Sigmoid colon (tissue), 7 donors: ENCODE data around the gene CENPM. TPM values are rescaled to one million over a fixed set of nuclear protein-coding genes. Genes with fewer than 3 reads are reported as not detected.

Source experiments
- DNase-seq: peaks from one replicate; pipeline ENCODE4 v3.0.0-alpha.2; 2019
- H3K27ac ChIP-seq, 4 donors: fragments of 200-600 bp; sonication (generic); one replicate each; pipeline ENCODE4 v1.5.1; 2016 to 2019; ENCODE audit warnings: mild to moderate bottlenecking in 1 of 4
- H3K27me3 ChIP-seq, 3 donors: fragments of 200-600 bp; sonication (generic); one replicate each; pipeline ENCODE4 v1.5.1; 2019; ENCODE audit warnings: mild to moderate bottlenecking in 1 of 3
- H3K36me3 ChIP-seq, 4 donors: fragments of 200-600 bp; sonication (generic); one replicate each; pipeline ENCODE4 v1.5.1; 2016 to 2019
- H3K4me1 ChIP-seq, 4 donors: fragments of 200-600 bp; sonication (generic); one replicate each; pipeline ENCODE4 v1.5.1; 2017 to 2019
- H3K4me3 ChIP-seq, 4 donors: fragments of 200-600 bp; sonication (generic); one replicate each; pipeline ENCODE4 v1.5.1; 2017 to 2019; ENCODE audit warnings: mild to moderate bottlenecking in 2 of 4, moderate library complexity in 1 of 4
- H3K9me3 ChIP-seq, 4 donors: fragments of 200-600 bp in 3 of 4; sonication (generic) in 3 of 4; one replicate each; pipeline versions ENCODE4 v1.5.1 to v1.6.1; 2013 to 2019
- EP300 ChIP-seq, 4 donors: sonication (generic); formaldehyde crosslinking; IDR thresholded peaks; one replicate each; pipeline ENCODE4 v1.6.1; 2017; ENCODE audit warnings: antibody characterized with exemption in 4 of 4
- POLR2A ChIP-seq, 2 donors: fragments of 450-650 bp; IDR thresholded peaks; one replicate each; pipeline ENCODE4 v1.6.1; 2016; ENCODE audit warnings: antibody characterized with exemption in 2 of 2, mild to moderate bottlenecking in 2 of 2, moderate library complexity in 2 of 2
- POLR2AphosphoS5 ChIP-seq, 4 donors: sonication (generic); formaldehyde crosslinking; IDR thresholded peaks; one replicate each; pipeline ENCODE4 v1.6.1; 2017; ENCODE audit warnings: antibody characterized with exemption in 4 of 4
- whole genome bisulfite sequencing, 2 donors: extraction: QIAGEN DNeasy Blood & Tissue Kit; methylation state at CpG; one replicate each; pipeline ENCODE4 v1.1.7; 2013; 5-methylcytosine and 5-hydroxymethylcytosine counted together
- intact Hi-C: fragments of 100-400 bp; cut with DNase I; formaldehyde crosslinking; loops from one replicate; pipeline ENCODE4 v1.15.1; 2023
- polyA plus RNA-seq, 3 donors: library from polyadenylated mRNA; stranded (reverse); fragments of 200-250 nt; gene quantifications; one replicate each; pipeline ENCODE4 v1.2.3, GENCODE V29; 2013
- total RNA-seq, 4 donors: library from RNA; depleted of rRNA; stranded (reverse); fragments of >200 nt; gene quantifications; one replicate each; pipeline ENCODE4 v1.1.0, GENCODE V29; 2016
- TF ChIP-seq, protein P1 (sequence below), 4 experiments: fragments of 450-650 bp in 3 of 4; fragments of 200-600 bp in 1 of 4; IDR thresholded peaks; one replicate each; pipeline ENCODE4 v1.5.1; 2016 to 2019; ENCODE audit warnings: antibody characterized with exemption in 4 of 4, mild to moderate bottlenecking in 3 of 4, moderate library complexity in 2 of 4
- donor health status: healthy with polysubstance abuse.
- donor health status: Bipolar disorder and iron deficiency.
- donor health status: healthy.

Gene CENPM
- total and polyA plus RNA-seq, 7 donors = 1.1 to 48.5 (median 14.7) TPM; not detected in 1

DNA sequence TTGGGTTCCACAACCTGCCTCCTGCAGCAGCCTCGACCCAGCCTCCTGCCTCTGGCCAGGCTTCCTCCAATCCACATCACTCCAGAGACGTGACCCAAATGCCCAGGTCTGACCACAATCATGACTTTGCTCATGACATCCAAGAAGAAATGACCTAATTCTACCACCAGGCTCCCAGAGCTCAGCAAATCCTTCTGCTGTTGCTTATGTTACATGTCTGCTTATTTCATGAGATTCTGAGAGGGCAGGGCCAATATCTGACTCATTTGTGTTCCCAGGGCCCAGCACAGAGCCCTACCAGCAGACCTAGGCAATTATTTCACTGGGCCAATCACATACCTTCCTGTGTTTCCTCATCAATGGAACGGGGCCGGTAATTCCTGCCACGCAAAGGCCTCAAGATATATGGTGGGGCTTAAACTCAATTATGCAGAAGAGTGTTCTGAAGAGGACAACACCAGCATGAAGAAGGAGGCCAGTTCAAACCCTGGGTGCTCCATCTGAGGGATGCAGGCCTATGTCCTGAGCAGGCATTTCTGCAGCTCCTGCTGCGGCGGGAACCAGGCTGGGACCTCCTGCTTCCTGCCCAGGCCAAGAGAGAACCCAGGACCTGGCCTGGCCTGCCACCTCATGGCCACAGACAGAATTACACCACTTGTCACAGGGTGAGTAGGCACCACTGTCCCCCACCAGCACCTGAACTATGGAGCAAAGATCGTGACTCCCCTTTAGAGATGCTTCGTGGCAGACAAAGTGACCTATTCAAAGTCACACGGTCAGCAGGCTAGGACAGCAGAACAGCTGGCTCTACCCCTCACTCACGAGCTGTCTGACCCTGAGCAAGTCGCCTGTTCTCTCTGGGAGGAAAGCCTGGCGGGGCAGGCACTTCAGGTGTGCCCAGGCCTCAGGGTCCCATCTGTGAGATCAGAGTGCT, 5.9 kb downstream of the CENPM start:
- no peaks in the 10 kb centered on the region for H3K27me3 ChIP-seq
- no peaks in the 10 kb centered on the region for H3K9me3 ChIP-seq
- peak; percentile 91 for DNase-seq
- no peak overlapping the region for H3K4me3 ChIP-seq
- peaks cover 0 to 22% (median 17%) of the 10 kb centered on the region in 4 donors for H3K4me1 ChIP-seq
- intact Hi-C loops = loop anchor here (1.0 to 2.0 kb wide), 3 partner anchors 118 to 244 kb away; no protein-coding TSS in a partner anchor
- H3K36me3 ChIP-seq = no peaks in the 10 kb centered on the region
- peak overlapping the region; percentile 20 to 67 (median 42) for H3K27ac ChIP-seq
- WGBS, 2 donors = 39 to 45% methylated on average over 13 of the region's 13 CpGs
- no peak for TF ChIP-seq POLR2AphosphoS5 (IDR thresholded peaks at IDR 0.05)
- TF ChIP-seq, protein P1, sequence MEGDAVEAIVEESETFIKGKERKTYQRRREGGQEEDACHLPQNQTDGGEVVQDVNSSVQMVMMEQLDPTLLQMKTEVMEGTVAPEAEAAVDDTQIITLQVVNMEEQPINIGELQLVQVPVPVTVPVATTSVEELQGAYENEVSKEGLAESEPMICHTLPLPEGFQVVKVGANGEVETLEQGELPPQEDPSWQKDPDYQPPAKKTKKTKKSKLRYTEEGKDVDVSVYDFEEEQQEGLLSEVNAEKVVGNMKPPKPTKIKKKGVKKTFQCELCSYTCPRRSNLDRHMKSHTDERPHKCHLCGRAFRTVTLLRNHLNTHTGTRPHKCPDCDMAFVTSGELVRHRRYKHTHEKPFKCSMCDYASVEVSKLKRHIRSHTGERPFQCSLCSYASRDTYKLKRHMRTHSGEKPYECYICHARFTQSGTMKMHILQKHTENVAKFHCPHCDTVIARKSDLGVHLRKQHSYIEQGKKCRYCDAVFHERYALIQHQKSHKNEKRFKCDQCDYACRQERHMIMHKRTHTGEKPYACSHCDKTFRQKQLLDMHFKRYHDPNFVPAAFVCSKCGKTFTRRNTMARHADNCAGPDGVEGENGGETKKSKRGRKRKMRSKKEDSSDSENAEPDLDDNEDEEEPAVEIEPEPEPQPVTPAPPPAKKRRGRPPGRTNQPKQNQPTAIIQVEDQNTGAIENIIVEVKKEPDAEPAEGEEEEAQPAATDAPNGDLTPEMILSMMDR (IDR thresholded peaks at IDR 0.05) = peak; percentile 90 to 98 (median 94)

DNA sequence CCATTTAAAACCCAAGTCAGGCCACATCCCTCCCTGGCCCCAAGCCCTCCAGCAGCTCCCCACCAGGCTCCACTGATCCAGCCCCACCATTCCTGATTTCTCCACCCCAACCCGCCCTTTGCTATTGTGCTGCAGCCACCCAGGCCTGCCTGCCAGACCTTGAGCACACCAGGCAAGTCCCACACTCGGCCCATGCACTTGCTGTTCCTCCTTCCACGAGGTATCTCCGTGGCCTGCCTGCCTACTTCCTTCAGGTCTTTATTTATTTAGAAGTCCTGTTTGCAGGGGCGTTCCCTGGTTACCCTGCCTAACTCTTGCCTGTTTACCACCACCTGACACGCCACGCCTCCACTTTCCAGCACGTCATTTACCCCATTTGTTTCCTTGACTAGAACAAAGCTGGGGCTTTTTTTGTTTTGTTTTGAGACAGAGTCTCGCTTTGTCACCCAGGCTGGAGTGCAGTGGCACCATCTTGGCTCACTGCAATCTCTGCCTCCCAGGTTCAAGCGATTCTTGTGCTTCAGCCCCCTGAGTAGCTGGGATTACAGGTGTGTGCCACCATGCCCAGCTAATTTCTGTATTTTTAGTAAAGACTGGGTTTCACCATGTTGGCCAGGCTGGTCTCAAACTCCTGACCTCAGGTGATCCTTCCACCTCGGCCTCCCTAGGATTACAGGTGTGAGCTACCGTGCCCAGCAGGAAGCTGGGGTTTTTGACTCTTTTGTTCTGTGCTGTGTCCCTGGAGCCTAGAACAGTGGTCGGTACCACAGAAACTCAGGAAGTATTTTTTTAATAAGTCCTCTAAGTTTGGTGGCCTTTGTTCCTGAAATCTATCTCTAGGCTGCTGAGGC, 6.7 kb downstream of the CENPM start:
- H3K27ac ChIP-seq = peak overlapping the region; percentile 20 to 67 (median 42)
- H3K27me3 ChIP-seq = no peaks in the 10 kb centered on the region
- no peak for DNase-seq
- intact Hi-C loops = loop anchor here (2.0 kb wide), 1 partner anchor 117 kb away; no protein-coding TSS in a partner anchor
- peaks cover 0 to 16% (median 12%) of the 10 kb centered on the region in 4 donors for H3K4me1 ChIP-seq
- 37 to 46% methylated on average over 13 of the region's 13 CpGs for WGBS, 2 donors
- no peaks in the 10 kb centered on the region for H3K9me3 ChIP-seq
- no peak for TF ChIP-seq EP300 (IDR thresholded peaks at IDR 0.05)
- TF ChIP-seq, protein P1 (IDR thresholded peaks at IDR 0.05) = no peak
- no peak for TF ChIP-seq POLR2AphosphoS5 (IDR thresholded peaks at IDR 0.05)
- TF ChIP-seq POLR2A (IDR thresholded peaks at IDR 0.05) = no peak
- no peaks in the 10 kb centered on the region for H3K36me3 ChIP-seq
- no peak overlapping the region for H3K4me3 ChIP-seq

DNA sequence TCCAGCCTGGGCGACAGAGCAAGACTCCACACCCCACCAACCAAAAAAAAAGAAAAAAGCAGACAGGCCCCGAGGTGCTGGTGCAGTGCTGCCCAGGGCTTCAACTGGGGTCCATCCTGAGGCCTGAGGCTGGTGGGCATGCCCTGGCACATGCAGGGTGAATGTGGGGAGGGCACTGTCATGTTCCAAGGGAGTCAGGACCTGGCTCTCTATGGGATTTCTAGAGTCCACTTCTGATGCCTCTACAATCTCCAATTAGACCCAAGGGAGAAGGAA, 10.1 kb downstream of the CENPM start:
- Histone ChIP-seq H3K27ac (no peak overlapping the region), H3K4me3 (no peak overlapping the region), H3K4me1 (peaks cover 0 to 16% (median 12%) of the 10 kb centered on the region in 4 donors), H3K9me3 (no peaks in the 10 kb centered on the region), H3K27me3 (no peaks in the 10 kb centered on the region), H3K36me3 (no peaks in the 10 kb centered on the region)
- 82 to 93% methylated on average over 2 of the region's 2 CpGs for WGBS, 2 donors
- intact Hi-C loops = no loop called here
- DNase-seq = no peak
- TF ChIP-seq, protein P1 (IDR thresholded peaks at IDR 0.05) = no peak
- no peak for TF ChIP-seq EP300 (IDR thresholded peaks at IDR 0.05)
- TF ChIP-seq POLR2AphosphoS5 (IDR thresholded peaks at IDR 0.05) = no peak
- TF ChIP-seq POLR2A (IDR thresholded peaks at IDR 0.05) = no peak

DNA sequence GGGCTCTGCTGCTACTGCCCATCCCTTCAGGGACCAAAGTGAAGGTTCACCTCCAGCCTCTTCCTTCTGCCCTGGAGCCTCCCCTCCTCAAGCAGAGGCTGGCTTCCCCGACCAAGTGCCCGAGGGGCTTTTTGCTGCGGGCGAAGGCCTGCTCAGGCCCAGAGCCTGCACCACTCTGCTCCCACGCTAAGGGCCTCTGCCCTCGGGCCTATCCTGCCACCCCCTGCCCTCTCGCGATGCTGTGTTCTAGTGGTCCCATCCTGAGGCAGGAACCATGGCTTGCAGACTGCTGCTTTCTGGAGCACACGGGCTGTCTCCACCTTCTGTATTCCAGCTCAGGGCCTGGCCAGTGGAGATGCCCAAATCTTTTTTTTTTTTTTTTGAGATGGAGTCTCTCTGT, 11.4 kb downstream of the CENPM start:
- H3K27me3 ChIP-seq = no peaks in the 10 kb centered on the region
- no peaks in the 10 kb centered on the region for H3K9me3 ChIP-seq
- no peak for DNase-seq
- H3K36me3 ChIP-seq = no peaks in the 10 kb centered on the region
- H3K4me1 ChIP-seq = peaks cover 0 to 11% (median 10%) of the 10 kb centered on the region in 4 donors
- intact Hi-C loops = no loop called here
- 89 to 95% methylated on average over 9 of the region's 9 CpGs for WGBS, 2 donors
- no peak overlapping the region for H3K27ac ChIP-seq
- TF ChIP-seq, protein P1 (IDR thresholded peaks at IDR 0.05) = no peak
- TF ChIP-seq POLR2AphosphoS5 (IDR thresholded peaks at IDR 0.05) (no peak), EP300 (IDR thresholded peaks at IDR 0.05) (no peak), POLR2A (IDR thresholded peaks at IDR 0.05) (no peak)
- H3K4me3 ChIP-seq = no peak overlapping the region
